ENCODE measurements around the gene PCDHGB1.

The PCDHGB1 gene

DNA sequence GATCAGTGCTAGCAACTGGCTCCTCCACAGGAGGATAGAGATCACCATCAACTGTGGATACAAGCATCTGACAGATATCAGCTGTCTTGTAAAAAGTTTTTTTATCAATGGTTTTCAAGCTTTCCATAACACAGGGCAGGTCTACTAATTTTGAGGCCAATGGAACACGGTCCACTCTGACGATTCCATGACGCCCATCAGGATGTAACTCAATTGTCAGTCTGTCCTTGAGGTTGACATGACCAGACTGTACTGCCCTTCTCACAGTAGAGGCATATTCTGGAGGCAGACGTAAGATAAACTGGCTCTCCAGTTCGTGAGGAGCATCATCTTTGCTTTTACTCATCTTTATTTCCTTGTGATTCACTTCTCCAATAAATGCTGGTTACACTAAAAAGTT lies 30.2 kb upstream of the PCDHGB1 start:
- Histone ChIP-seq H3K9me3 (peaks cover 18 to 66% (median 44%) of the 10 kb centered on the region in 3 donors), H3K27ac (no peak overlapping the region), H3K4me1 (peaks cover 0 to 12% (median 3%) of the 10 kb centered on the region in 4 donors), H3K36me3 (peaks cover 47 to 53% (median 53%) of the 10 kb centered on the region in 3 donors), H3K4me3 (peak overlapping the region; percentile 69 to 71), H3K27me3 (no peaks in the 10 kb centered on the region)
- intact Hi-C loops (cut with DNase I; ENCODE audit: low total_unique reads), result loop anchor here (5.0 to 10.0 kb wide), 2 partner anchors 95 to 243 kb away; partner anchors contain the start of genes PCDHGA10 and PCDHGB7
- DNase-seq, result no peak
- TF ChIP-seq, protein P1, sequence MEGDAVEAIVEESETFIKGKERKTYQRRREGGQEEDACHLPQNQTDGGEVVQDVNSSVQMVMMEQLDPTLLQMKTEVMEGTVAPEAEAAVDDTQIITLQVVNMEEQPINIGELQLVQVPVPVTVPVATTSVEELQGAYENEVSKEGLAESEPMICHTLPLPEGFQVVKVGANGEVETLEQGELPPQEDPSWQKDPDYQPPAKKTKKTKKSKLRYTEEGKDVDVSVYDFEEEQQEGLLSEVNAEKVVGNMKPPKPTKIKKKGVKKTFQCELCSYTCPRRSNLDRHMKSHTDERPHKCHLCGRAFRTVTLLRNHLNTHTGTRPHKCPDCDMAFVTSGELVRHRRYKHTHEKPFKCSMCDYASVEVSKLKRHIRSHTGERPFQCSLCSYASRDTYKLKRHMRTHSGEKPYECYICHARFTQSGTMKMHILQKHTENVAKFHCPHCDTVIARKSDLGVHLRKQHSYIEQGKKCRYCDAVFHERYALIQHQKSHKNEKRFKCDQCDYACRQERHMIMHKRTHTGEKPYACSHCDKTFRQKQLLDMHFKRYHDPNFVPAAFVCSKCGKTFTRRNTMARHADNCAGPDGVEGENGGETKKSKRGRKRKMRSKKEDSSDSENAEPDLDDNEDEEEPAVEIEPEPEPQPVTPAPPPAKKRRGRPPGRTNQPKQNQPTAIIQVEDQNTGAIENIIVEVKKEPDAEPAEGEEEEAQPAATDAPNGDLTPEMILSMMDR (IDR thresholded peaks at IDR 0.05), result no peak

DNA sequence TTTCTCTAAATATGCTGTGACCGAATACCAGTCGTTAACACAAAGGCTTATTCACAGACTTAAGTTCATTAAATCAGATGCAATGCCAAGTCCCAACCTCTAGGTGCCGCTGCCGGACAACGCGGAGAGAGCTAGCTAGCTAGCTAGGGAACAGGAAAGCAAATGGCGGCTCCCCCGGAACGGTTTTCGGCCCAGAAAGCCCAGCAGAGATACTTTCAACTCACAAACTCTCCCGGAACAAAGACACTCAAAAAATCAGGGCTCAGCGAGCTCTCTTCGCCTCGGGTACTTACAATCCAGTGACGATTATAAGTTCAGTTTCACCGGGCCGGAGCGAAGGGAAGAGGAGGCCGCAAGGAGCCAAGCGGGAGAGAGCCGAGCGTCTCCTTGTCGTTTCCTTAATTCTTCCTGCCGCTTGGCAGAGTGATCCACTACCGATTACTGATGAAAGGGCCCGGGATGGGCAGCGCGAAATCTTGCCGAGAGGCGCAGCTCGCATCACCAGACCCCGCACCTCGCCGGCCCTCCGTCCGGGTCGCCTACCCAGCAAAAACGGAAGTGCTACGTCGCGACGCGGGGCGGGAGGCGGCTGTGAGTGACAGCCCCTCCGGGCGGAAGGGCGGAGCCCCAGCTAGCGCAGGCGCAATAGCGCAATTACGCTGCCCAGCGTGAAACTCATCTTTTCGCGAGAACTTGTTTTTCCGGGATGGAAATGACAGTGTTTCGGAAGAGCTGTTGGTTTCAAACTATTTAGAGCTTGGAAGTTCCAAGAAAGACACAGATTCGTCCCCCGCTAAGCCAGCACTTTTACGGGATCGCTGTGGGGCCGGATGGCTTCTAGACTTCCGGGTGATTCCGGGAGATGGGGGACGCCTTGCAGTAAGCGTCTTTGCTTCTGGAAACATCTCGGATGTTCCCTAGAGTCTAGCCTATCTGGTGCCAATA lies 29.4 kb upstream of the PCDHGB1 start, which contains the start of gene TAF7:
TSS of gene TAF7 (minus strand) at position 560 of the 945 bp plus-strand sequence. CDS start 740 bp downstream, outside the sequence.
- TF ChIP-seq, protein P1 (IDR thresholded peaks at IDR 0.05), result peak; percentile 69 to 78
- Histone ChIP-seq H3K9me3 (peaks cover 14 to 58% (median 41%) of the 10 kb centered on the region in 3 donors), H3K27me3 (no peaks in the 10 kb centered on the region), H3K27ac (peak within 1 kb of the TSS; percentile 85 to 89), H3K36me3 (peaks cover 42 to 45% (median 45%) of the 10 kb centered on the region in 3 donors), H3K4me1 (peaks cover 0 to 12% (median 3%) of the 10 kb centered on the region in 4 donors), H3K4me3 (peak within 1 kb of the TSS; percentile 69 to 71)
- peak; percentile 81 to 91 for DNase-seq
- intact Hi-C loops (cut with DNase I; ENCODE audit: low total_unique reads), result loop anchor here (5.0 to 10.0 kb wide), 2 partner anchors 94 to 242 kb away; partner anchors contain the start of genes PCDHGA10 and PCDHGB7

DNA sequence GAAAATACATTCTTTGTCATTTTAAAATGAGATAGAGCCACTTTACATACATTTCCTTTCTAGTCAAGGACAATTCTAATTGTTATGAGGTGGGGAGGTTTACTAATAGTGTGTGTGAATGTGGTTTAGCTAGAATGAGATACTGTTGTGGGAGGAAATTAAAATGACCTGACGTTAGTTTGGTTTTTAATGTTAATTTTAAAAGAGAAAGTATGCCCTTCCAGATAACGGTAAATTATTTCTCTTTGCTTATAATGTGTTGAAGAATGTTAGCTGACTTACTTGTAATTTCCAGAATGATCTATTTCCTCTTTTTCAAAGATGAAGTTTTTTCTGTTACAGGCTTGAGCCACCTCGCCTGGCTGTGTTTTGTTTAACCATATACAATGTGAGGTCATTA lies 27.6 kb upstream of the PCDHGB1 start:
- H3K4me3 ChIP-seq, result no peak overlapping the region
- no peak overlapping the region for H3K27ac ChIP-seq
- peaks cover 24 to 28% (median 27%) of the 10 kb centered on the region in 3 donors for H3K36me3 ChIP-seq
- intact Hi-C loops (cut with DNase I; ENCODE audit: low total_unique reads), result loop anchor here (5.0 to 10.0 kb wide), 2 partner anchors 93 to 240 kb away; partner anchors contain the start of genes PCDHGA10 and PCDHGB7
- H3K4me1 ChIP-seq, result peaks cover 0 to 16% (median 3%) of the 10 kb centered on the region in 4 donors
- no peaks in the 10 kb centered on the region for H3K27me3 ChIP-seq
- peaks cover 11 to 46% (median 31%) of the 10 kb centered on the region in 3 donors for H3K9me3 ChIP-seq
- TF ChIP-seq, protein P1 (IDR thresholded peaks at IDR 0.05), result no peak
- DNase-seq, result no peak

DNA sequence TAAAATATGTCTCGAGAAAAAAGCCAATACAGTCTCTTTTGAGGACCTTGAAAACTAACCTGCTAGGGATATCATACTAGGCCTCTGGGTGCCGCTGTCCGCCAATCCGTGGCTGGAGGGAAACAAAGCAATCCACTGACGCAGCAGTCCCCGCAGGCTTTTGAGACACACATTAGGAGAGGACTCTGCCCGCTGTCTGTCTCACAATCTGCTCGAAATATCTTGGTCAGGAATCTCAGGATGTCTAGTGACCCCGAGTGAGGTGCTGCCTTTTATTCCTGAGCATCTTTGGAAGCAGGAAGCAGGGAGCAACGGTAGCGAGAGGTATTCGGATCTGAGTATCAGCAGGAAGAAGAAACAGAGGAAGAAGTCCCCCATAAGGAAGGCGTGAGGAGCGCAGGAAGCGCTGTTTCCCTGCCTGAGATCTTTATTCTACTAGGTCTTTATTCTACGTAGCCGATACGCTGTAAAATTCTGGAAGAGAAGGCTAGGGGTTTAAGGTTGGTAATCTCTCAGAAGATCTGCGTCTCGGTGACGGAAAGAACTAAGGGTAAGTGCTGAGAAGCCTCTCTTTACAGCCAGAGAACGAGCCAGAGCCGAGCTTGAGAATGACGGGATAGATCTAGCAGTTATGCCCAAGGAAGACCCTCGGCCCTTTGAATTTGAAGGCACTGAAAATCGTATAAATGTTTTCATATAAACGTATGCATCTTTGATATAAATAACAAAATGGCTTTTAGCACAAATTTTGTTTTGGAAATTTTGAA lies 23.6 kb upstream of the PCDHGB1 start:
- intact Hi-C loops (cut with DNase I; ENCODE audit: low total_unique reads), result loop anchor here (10.0 kb wide), 1 partner anchor 89 kb away; the partner anchor contains the start of genes PCDHGA10 and PCDHGB7

More for the DNA sequence above, 23.6 kb upstream of the PCDHGB1 start:
- no peaks in the 10 kb centered on the region for H3K27me3 ChIP-seq
- peak; percentile 52 to 82 for DNase-seq
- H3K36me3 ChIP-seq, result peaks cover 0 to 19% (median 12%) of the 10 kb centered on the region in 3 donors
- peaks cover 4 to 57% (median 31%) of the 10 kb centered on the region in 3 donors for H3K9me3 ChIP-seq
- peak overlapping the region; percentile 50 to 55 for H3K4me3 ChIP-seq
- TF ChIP-seq, protein P1 (IDR thresholded peaks at IDR 0.05), result peak; percentile 47 to 57
- peaks cover 0 to 7% (median 2%) of the 10 kb centered on the region in 4 donors for H3K4me1 ChIP-seq
- H3K27ac ChIP-seq, result peak overlapping the region; percentile 73 to 74

All from tibial artery (tissue), 4 donors.